Measurements from ENCODE around the gene RBBP4.

The RBBP4 gene

DNA sequence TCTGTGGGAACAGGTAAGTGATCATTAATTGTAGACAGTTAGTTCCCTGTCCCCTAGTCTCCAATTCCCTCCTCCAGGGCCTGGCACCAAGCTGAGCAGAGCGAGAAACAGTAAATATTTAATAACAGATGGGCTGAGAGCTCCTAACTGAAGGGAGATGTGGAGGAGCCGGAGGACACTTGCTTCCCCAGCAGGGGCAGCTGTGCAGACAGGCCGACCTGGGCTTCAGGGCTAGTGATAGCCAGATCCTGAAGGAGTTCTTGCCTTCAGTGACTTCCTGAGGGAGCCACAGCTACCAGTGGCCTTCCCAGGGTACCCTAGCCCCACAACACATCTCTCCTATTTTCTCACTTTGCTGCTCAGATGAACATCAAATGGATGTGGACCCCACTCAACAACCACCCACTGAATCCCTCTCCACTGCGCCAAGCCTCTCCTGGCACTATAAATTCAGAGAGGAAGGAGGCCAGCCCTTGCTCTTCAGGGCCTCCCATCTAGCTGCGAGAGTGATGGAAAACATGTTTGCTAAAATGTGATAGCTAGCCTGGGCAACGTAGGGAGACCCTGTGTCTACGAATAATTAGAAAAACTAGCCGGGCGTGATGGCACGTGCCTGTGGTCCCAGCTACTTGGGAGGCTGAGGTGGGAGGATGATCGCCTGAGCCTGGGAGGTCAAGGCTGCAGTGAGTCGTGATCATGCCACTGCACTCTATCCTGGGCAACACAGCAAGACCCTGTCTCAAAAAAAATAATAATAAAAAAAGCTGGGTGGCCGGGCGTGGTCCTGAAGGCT lies 78.4 kb downstream of the RBBP4 start:
- TF ChIP-seq POLR2A (IDR thresholded peaks at IDR 0.05; ENCODE audit: extremely low read depth, insufficient read length) (no peak), MYC (IDR thresholded peaks at IDR 0.05; ENCODE audit: low read depth, low read length) (no peak)
- TF ChIP-seq, protein P1, sequence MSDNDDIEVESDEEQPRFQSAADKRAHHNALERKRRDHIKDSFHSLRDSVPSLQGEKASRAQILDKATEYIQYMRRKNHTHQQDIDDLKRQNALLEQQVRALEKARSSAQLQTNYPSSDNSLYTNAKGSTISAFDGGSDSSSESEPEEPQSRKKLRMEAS (IDR thresholded peaks at IDR 0.05; ENCODE audit: low read depth, low read length) = no peak
- TF ChIP-seq, protein P2, sequence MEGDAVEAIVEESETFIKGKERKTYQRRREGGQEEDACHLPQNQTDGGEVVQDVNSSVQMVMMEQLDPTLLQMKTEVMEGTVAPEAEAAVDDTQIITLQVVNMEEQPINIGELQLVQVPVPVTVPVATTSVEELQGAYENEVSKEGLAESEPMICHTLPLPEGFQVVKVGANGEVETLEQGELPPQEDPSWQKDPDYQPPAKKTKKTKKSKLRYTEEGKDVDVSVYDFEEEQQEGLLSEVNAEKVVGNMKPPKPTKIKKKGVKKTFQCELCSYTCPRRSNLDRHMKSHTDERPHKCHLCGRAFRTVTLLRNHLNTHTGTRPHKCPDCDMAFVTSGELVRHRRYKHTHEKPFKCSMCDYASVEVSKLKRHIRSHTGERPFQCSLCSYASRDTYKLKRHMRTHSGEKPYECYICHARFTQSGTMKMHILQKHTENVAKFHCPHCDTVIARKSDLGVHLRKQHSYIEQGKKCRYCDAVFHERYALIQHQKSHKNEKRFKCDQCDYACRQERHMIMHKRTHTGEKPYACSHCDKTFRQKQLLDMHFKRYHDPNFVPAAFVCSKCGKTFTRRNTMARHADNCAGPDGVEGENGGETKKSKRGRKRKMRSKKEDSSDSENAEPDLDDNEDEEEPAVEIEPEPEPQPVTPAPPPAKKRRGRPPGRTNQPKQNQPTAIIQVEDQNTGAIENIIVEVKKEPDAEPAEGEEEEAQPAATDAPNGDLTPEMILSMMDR (IDR thresholded peaks at IDR 0.05; ENCODE audit: low read depth, low read length) = no peak
- DNase-seq (ENCODE audit: low read depth) = no peak
- H3K4me3 ChIP-seq (ENCODE audit: low read depth, low read length) = no peak overlapping the region

DNA sequence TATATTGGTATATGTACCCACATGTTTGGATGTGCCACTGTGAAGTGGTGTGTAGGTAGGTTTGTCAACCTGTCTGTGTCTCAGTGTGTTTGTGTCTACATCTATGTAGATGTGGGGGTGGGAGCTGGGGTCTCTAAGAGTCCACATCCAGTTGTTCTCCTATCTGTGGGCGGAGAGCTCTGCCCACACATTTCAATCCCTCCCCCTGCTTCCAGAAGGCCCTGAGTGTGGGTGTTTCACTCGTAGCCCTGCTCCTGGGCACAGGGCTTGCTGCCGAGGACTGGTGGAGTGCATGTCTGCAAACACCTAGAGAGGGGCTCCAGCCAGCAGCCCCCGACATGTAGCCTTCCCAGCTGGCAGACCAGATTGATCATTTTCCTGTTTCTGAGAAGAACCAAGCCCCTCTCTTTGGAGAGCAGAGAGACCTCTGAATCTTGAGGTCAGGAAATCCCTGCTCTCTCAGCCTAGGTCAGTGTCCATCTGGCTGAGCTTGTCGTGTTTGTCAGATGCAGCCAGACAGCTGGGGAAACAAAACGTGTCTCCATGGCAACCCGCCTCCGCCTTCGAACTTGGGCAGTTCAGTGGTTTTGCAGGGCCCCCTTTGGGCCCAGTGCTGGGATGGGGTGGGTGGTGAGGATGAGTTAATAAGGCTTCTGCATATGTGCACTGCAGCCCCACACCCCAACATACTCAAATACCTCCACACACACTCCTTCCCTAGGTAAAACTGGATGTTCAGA lies 82.7 kb downstream of the RBBP4 start:
- TF ChIP-seq, protein P2 (IDR thresholded peaks at IDR 0.05; ENCODE audit: low read depth, low read length) = no peak
- no peak for TF ChIP-seq MYC (IDR thresholded peaks at IDR 0.05; ENCODE audit: low read depth, low read length)
- no peak for TF ChIP-seq POLR2A (IDR thresholded peaks at IDR 0.05; ENCODE audit: extremely low read depth, insufficient read length)
- TF ChIP-seq, protein P1 (IDR thresholded peaks at IDR 0.05; ENCODE audit: low read depth, low read length) = no peak
- H3K4me3 ChIP-seq (ENCODE audit: low read depth, low read length) = no peak overlapping the region
- no peak for DNase-seq (ENCODE audit: low read depth)

All from NB4 (cell line).